ENCODE measurements around the gene RPS8.

DNA sequence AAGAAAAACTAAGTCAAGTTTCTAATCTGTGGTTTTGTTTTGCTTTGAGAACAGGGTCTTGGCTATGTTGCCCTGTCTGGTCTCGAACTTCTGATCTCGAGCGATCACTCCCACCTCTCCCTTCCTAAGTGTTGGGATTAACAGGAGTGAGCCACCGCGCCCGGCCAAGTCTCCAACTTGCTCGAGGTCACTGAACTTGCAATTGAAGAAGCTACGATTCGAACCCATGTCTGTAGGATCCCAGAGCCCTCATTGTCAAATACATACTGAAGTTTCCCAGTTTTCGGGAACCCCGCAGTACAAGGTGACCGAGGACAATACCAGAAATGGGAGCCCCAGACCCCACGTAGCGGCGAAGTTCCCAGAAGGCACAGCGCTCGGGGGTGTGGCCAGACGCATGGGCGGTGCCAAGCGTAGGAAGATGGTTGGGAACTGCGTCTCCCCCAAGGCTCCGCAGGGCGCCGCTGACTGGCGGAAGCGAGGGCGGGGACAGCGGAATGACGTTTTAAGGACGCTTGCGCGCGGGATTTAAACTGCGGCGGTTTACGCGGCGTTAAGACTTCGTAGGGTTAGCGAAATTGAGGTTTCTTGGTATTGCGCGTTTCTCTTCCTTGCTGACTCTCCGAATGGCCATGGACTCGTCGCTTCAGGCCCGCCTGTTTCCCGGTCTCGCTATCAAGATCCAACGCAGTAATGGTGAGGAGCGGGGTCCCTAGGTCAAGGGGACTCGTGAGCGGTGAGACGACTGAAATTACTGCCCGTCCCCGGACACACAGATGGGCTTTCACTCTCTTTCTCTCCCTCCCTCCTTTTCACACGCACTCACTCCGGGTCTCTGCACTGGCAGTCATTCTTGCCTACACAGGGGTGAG is 35.8 kb upstream of the RPS8 start, which contains the start of gene KIF2C:
- peak; percentile 93 for TF ChIP-seq POLR2AphosphoS5 (IDR thresholded peaks at IDR 0.05; ENCODE audit: low read depth, low read length)
- TF ChIP-seq POLR2A (IDR thresholded peaks at IDR 0.05; ENCODE audit: low read depth, low read length), result peak; percentile 94
- peak; percentile 64; the same call in 1 of the 2 replicates for TF ChIP-seq TAF1 (IDR thresholded peaks at IDR 0.05; ENCODE audit: borderline replicate concordance, low read depth, low read length)
